Lung microvascular endothelial cell (primary cell): Measurements from ENCODE around the gene EPN1. TPM values are rescaled to one million over a fixed set of nuclear protein-coding genes. Genes with fewer than 3 reads are reported as not detected.

Experiments
- DNase-seq, 2 donors: peaks; one replicate each; pipeline versions ENCODE4 v3.0.0 to v3.0.0-alpha.2; 2010; ENCODE audit warnings: low read depth in 2 of 2
- total RNA-seq: library from RNA; depleted of rRNA; stranded (reverse); fragments of >200 nt; gene quantifications from 2 replicates; pipeline ENCODE4 v1.2.1, GENCODE V29; 2014

EPN1 gene
- total RNA-seq, 1 donor from 2014 or later = 27.0 TPM

DNA sequence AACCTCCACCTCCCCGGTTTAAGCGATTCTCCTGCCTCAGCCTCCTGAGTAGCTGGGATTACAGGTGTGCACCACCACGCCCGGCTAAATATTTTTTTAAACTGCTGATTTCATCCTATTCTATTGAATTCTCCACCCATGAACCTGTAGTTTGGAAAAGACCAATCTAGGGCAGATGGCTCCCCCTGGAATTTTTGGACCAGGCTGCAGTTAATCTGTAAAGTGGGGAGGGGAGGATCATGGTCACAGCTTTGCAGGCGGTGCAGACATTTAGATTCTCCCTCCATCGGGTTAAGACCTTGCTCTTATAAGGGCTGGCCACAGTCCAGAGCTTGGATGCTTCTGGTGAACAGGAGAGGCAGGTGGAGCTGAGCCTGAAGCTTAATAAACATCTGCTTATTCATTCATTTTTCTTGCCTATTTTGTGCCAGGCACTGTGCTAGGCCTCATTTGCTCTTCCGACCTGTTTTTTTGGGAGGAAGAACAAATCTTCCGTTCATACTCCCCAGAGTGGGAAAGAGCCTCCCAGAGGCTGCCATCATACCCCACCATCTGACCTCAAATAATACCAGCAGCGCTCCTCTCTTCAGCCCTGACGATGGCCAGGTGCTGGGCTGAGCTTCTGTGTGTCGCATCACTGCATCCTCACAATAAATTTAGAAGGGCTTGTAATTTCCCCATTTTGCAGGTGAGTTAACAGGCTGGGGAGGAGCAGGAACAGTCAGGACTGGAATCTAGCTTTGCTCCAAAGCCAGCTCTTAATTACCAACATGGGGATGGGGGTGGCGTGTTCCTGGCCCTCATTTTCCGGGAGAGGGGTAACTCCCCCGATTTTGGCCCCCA lies 27.9 kb upstream of the EPN1 start:
- DNase-seq = no peak

DNA sequence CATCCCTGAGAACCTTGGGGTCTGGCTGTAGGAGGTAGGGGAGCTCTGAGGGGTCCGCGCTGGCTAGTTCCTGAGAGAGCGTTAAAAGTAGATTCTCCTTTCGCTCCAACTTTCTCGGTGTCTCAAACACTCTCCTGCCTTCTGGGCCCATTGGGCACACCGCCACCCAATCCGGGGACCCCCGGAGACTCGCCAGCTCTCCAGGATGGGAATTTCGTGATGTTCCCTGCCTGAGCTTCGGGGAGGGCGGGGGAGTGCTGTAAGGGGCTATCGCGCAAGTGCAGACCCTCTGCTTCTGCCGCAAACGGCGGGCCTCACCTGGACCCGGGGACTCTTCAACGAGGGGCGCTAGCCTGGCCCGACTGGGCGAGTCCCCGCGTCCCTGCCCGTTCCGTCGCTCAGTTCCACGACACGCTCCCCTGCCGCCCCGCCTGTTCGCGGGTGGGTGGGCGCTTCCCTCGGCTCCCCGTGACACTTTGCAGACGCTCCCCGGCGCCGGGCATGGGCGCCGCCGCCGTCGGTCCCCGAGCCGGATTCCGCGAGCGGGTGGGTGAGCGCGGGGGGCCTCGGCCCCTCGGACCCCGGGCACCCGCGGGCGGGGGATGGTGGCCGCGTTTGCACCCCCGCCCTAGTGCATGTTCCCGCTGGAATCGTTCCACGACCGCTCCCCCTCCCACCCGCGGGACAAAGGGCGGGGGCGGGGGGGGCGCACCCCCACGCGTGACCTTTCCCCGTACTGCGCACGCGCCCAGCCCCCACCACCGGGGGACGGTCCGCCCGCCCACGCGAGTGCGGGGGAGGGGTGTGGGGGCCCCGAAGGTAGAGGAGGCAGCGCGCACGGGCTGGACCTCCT lies 27.1 kb upstream of the EPN1 start, which contains the start of gene CCDC106:
Gene CCDC106, plus strand, starts transcription at position 481 of the 853 bp plus-strand sequence. CDS start 835 bp downstream, outside the sequence.
- peak; percentile 70 to 79 for DNase-seq

DNA sequence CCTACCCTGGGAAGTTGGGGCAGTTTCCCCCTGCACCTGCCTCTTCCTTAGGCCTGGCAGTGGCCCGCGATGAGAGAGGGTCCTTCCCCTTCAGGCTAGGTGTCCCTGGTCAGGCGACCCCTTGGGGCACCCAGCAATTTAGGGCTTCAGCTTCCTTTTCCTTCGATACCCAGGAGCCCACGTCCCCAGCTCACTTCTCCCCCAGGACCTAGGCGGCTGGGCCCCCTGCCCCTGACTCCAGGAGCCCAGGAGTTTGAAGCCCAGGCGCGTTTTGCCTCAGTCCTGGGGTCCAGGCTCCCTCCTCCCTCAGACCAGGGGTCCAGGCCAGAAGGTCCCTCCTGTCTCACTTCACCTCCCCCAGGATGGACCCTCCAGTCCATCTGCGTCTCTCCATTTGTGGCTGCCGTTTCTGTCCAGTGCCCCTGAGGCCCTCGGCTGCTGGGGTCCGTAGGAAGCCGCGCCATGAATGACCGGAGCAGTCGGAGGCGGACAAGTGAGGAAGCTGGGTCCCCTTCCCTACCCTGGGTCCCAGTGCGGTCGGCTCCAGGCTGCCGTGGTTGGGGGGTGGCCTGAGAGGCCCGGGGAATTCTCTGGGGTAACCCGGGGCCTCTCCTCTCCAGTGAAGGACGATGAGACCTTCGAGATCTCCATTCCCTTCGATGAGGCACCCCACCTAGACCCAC lies 26.3 kb upstream of the EPN1 start:
- DNase-seq = no peak

DNA sequence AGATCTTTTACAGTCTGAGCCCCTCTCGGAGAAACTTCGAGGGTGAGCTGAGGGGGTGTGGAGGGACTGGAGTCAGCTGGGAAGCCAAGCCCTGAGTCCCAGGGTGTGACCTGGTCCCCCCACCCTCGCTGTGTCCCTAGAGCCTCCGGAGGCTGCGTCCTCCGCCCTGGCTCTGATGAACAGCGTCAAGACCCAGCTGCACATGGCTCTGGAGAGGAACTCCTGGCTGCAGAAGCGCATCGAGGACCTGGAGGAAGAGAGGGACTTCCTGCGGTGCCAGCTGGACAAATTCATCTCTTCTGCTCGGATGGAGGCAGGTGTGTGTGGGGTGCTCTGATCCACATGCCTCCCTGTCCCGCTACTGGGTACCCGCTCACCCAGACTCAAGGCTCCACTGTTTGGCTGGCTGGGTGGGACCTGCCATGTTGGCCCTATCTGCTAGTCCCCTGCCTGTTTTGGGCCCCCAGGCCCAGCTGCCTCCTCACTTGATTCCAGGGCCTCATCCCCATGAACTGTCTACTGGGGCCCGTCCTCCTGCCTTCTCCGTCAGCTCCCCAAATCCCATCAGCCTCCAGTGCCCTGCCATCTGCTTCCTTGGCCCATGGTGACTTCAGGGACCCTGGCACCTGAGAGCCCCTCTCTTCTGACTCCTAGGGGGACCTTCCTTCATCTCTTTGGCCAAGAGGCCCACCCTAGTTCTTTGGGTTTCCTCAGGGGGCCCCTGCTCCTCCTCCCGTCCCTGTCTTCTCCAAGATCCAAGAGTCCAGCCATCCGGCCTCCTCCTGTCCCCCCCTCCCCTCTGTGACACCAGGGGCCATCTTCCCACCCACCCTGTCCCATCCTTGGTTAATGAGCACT lies 25.5 kb upstream of the EPN1 start:
- DNase-seq = no peak

DNA sequence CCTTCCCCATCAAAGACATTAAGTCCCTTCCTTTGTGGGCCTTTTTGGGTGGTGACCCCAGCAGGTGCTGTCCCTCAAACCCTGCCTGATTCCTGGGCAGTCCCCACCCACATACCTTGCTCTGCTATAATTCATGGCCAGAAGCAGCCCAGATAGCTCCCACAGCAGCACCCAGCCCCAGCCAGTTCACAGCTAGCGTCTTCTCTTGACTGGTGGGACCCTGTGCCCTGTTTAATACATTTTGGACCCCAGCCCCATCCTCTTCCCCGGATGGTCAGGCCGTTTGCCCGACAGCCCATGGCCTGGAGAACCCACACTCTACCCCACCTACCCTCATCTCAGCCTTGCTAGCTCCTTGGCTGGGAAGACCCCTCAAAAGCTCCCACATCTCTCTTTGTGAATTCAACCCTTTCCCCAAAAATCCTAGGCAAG lies 24.9 kb upstream of the EPN1 start:
- DNase-seq = no peak

DNA sequence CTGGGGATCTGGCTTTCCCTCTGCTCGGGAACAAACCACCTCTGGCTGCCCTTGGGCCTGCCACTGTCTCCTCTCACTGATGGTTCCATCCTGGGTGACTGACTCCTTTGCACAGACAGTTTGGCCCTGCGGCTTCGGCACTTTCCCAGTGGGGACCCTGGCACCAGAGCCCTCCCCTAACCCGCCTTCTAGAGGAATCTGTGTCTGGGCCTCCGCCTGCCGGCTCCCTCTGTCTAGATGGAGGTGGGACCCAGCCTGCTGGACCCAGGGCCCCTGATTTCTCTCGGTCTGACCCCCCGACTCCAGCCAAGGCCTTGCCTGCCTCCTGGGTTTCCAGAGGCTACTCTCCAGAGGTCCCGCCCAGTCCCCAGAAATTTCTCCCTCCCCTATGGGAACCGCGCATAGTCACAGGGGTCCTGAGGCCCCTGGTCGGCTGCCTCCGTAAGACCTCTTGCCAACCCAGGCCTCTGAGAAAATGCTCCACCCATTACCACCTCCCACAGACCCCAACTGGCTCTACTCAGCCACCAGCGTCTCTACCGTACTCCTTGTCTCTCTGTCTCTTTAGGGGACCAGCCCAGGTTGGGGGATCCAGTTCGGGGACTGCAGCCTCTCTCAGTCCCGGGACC lies 24.3 kb upstream of the EPN1 start:
- DNase-seq = no peak

DNA sequence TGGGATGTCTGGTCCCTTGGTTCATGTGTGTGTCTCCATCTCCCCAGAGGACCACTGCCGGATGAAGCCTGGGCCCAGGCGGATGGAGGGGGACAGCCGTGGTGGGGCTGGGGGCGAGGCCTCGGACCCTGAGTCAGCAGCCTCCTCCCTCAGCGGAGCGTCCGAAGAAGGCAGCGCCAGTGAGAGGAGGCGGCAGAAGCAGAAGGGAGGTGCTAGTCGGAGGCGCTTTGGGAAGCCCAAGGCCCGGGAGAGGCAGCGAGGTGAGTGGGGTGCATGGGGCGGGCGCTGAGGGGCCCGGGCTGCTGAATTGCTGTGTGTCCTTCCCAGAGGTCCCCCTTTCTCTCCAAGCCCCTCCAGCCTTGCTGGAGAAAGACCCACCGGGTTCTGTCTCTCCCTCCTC lies 23.8 kb upstream of the EPN1 start:
- no peak for DNase-seq

DNA sequence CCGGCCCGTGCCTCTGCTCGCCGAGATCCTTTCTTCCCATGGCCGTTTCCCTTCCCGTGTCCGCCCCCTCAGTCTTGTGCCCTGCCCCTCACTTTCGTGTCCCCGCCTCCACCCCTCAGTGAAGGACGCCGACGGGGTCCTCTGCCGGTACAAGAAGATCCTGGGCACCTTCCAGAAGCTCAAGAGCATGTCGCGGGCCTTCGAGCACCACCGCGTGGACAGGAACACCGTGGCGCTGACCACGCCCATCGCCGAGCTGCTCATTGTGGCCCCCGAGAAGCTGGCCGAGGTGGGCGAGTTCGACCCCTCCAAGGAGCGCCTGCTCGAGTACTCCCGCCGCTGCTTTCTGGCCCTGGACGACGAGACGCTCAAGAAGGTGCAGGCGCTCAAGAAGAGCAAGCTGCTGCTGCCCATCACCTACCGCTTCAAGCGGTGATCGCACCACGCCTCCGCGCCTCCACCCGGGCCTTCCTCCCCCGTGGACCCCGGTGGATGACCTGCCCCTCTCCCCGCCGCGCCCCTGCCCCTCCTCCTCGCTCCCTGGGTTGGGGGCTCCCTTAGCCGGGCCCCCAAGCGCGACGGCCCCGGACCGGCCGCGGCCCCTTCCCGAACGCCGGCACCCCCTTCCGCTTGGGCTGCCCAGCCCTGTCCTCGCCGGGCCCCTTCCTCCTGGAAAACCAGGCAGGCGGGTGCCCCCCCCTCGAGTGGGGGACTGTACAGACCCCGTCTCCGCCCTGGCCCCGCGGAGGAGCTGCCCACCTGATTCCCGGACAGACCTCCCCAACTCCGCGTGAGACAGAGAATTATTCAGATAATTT lies 22.5 kb upstream of the EPN1 start:
- DNase-seq = no peak

DNA sequence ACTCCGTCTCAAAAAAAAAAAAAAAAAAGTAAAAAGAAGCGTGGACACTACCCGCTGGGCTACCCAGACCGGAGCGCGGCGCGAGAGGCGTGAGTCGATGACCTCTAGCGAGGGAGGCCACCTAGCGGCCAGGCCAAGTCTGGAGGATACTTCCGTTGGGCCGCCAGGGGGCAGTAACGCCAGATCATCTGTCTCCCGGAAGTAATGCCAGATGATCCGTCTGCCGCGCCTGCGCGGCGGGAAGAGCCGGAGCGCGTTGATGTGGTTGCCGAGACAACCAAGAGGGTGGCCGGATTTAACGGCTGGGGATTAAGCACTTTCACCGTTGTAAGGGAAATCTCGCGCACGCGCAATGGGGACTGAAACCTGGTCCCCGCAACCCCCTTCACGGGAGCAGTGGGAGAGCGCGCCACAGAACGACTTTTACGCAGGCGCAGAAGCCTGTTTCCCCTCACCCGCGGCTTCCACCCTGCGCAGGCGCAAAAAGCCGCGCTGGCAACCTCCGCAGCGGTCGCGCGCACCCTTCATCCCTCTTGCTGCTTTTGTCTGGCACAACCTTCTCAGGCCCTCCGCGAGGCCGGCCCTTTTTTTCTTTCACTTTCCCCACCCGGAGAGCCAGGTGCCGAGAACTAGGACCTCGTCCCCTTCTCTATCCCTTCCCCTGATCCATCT lies 21.2 kb upstream of the EPN1 start:
- peak; percentile 99 for DNase-seq

DNA sequence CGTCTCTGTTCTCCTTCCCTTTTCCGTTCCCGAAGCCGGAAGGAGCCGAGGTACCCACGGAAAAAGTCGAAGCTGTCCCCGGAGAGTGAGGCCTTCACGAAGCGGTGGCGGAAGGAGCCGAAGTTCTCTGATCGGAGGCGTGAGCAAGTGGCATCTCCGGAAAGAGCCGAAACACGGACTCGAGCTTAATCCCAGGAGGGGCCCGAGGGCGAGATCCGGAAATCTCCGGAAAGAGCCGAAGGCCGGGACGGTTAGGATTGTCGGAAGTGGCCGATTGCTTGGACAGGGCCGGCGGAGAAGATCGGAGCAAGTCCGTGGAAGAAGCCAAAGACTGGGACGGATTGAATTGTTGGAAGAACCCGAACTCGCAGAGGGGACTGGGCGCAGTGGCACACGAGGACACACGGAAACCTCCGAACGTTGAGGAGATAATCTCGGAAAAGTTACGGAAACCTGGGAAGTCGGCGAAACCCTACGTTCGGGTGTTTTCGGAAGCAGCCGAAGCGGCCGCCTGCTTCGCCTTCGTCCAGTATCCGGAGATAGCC lies 20.6 kb upstream of the EPN1 start:
- DNase-seq = peak; percentile 99 to 100

DNA sequence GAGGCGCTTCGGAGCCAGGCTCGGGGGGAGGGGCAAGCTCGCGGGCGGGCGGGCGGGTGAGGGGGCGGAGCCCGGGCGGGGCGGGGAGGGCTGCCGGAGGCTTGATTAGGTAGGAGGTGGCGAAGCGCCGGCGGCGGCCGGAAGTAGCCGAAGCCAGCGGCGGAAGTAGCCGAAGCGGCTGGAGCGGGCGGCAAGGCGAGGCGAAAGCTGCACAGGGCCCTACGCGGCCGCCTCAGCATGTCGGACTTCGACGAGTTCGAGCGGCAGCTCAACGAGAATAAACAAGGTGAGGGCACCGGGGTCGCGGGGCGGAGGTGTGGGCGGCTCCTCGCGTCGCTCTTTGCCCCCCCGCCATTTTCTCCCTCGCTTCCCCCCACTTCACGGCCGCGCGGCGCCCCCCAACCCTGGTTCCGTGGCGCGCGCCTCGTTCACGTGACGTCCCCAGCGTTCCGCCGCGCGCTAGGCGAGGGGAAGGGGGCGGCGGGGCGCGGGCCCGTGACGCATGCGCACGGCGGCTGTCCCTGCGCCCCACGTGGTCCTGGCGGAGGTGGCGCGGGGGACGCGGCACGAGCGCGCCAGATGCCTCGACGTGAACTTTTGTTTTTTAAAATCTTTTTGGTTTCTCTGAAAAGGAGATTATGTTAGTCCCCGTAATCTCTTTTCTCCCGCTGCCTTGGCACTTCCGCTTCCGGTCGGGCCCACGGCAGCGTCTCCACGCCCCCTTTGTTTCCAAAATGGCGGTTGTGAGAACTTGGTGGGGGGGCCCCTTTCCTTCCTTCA lies 20.0 kb upstream of the EPN1 start, which contains the start of gene U2AF2:
Gene U2AF2, plus strand, starts transcription at position 168 of the 780 bp plus-strand sequence. Its CDS starts 70 bp downstream, at position 238.
- DNase-seq = peak; percentile 94 to 97

DNA sequence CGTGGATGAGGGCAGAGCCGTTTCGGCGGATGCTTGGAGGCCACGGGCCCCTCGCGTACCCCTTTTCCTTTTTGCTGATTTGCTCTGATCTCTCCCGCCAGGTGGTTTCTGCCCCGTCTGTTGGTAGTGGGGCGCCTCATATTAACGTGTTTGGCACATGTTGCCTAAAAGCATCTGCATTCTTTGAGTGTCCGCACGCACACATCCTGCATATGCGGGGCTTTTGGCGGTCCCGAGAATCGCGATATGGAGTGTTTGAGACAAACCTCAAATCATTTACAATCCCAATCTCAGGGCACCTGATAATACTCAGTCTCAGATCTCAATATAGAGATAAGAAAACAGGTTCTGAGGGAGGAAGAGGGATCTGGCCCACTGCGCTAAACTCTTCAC lies 19.4 kb upstream of the EPN1 start:
- DNase-seq = no peak

DNA sequence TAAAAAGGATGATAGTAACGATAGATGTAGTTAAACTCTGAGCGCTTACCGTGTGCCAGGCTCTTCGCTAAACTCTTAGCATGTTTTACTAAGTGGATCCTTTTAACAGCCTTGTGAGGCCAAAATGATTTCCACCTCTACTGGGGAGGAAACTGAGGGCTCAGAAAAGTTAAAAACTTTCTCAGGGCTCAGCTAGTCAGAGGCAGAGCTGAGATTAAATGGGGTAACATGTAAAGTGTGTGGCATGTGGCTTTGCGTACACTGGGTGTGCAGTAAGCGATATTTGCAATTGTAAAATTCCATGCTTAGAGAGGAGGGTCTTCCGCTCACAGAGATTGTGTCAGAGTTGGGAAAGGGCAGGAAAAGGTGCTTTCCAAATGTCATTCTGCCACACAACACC lies 18.5 kb upstream of the EPN1 start:
- DNase-seq = no peak

DNA sequence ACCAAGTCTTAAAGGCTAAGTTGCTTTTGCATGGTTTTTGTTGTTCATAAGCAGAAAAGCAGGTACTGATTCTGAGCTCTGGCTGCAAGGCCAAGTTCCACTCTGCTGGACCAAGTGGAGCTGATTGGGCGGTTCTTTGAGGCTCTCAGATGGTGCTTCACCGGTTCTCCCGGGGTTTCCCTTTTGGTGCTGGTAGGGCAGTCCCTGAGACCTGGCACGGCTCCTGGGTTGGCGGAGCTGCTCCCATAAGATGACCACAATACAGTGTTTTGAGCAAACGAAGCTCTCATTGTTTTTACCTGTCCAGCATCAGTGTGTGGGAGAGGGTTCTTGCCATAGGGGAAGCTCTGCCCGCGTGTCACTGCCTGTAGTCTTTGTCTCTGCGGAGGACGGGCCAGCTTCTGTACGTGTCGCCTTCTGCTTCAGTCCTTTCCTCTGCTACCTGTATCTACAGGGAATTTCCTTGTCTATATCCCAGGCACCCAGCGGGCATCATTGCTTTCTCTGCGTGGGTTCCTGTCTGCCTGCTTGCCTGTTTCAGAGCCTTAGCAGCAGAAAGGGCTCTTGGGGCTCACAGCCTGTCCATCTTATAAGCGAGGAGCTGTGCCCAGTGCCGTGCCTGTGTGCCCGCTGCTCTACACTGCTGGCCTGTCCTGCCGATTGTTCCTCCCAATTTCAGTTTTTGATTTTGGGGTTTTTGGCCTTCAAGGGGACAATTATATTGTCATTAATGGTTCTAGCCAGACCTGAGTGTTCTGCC lies 17.9 kb upstream of the EPN1 start:
- peak in 1 of 2 donors; percentile 23 for DNase-seq

DNA sequence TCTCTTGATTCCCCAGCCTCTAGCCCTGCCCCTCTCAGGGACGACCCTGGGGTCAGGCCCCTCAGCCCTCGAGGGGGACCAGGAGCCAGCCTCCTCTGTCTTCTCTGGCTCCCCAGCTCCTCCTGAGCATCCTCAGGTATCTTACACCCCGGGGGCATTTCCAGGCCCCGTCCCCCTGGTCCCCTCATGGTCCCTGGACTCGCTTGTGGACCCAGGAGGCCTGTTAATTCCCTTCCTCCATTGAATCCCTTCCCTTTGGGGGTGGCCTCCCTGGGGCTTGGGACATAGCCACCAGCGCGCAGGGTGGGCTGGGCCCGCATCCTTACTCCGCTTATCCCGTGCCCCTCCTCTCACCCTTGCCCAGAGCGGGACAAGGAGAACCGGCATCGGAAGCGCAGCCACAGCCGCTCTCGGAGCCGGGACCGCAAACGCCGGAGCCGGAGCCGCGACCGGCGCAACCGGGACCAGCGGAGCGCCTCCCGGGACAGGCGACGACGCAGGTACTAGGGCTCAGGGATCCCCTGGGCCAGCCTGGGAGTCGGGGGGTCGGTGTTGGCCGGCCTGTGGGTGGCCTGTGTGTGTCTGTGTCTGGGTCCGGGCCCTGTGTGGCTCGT lies 16.1 kb upstream of the EPN1 start:
- DNase-seq = no peak

DNA sequence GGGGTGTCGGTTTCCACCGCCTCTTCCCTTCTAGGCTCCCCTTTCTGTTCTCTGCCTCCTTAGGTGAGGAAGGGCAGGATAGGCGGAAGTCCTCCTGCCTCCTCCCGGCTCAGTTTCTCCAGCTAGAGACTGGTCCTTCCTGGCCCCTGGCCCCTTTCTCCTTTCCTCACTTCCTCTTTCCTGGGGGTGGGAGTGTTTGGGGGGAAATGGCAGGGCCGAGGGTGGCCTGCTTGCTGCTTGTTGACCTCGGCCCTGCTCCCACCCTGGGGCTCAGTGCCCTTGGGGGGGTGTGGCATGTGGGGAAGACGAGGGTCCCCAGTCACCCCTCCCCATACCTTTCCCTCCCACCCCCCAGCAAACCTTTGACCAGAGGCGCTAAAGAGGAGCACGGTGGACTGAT lies 15.2 kb upstream of the EPN1 start:
- no peak for DNase-seq

DNA sequence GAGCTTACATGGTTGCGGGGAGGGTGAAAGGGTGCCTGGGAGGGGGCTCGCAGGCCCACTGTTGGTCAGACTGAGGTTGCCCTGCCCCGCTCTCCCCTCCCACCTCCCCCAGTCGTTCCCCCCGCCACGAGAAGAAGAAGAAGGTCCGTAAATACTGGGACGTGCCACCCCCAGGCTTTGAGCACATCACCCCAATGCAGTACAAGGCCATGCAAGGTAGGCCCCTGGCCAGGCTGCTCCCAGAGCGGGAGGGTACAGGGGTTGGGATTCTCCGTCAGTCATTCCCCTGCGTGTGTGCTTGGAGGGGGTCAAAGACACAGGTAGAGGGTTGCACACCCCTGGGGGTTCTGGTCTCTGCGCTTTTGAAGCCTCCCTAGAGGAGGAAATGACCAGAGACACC lies 14.6 kb upstream of the EPN1 start:
- DNase-seq = no peak
